Gastroesophageal sphincter (tissue), 3 donors: Measurements from ENCODE around the gene MOK.

Experiments
- EP300 ChIP-seq: sonication (generic); formaldehyde crosslinking; IDR thresholded peaks from one replicate; pipeline ENCODE4 v1.6.1; 2017; ENCODE audit warnings: antibody characterized with exemption, mild to moderate bottlenecking
- POLR2A ChIP-seq, 2 donors: fragments of 450-650 bp; IDR thresholded peaks; one replicate each; pipeline ENCODE4 v1.6.1; 2017; ENCODE audit warnings: antibody characterized with exemption in 2 of 2, mild to moderate bottlenecking in 2 of 2, moderate library complexity in 1 of 2
- TF ChIP-seq, protein P1 (sequence below), 4 experiments: fragments of 200-600 bp in 2 of 4; fragments of 450-650 bp in 2 of 4; sonication (generic) in 1 of 4; IDR thresholded peaks; one replicate each; pipeline ENCODE4 v1.5.1; 2017 to 2019; ENCODE audit warnings: antibody characterized with exemption in 4 of 4, mild to moderate bottlenecking in 2 of 4, moderate library complexity in 2 of 4

GRCh38 chr14:102217987-102218421, 87.0 kb downstream of the MOK start:
- no peak for TF ChIP-seq POLR2A (IDR thresholded peaks at IDR 0.05)
- TF ChIP-seq, protein P1, sequence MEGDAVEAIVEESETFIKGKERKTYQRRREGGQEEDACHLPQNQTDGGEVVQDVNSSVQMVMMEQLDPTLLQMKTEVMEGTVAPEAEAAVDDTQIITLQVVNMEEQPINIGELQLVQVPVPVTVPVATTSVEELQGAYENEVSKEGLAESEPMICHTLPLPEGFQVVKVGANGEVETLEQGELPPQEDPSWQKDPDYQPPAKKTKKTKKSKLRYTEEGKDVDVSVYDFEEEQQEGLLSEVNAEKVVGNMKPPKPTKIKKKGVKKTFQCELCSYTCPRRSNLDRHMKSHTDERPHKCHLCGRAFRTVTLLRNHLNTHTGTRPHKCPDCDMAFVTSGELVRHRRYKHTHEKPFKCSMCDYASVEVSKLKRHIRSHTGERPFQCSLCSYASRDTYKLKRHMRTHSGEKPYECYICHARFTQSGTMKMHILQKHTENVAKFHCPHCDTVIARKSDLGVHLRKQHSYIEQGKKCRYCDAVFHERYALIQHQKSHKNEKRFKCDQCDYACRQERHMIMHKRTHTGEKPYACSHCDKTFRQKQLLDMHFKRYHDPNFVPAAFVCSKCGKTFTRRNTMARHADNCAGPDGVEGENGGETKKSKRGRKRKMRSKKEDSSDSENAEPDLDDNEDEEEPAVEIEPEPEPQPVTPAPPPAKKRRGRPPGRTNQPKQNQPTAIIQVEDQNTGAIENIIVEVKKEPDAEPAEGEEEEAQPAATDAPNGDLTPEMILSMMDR (IDR thresholded peaks at IDR 0.05): no peak
- TF ChIP-seq EP300: no peak
